ENCODE data around the gene GPAM. TPM values are rescaled to one million over a fixed set of nuclear protein-coding genes. Genes with fewer than 3 reads are reported as not detected.

The GPAM gene
- total RNA-seq, 6 experiments from 2014 or later, result 78.8 to 340 (median 90.3) TPM

- intact Hi-C loops (cut with DNase I), result no loop called here
- H3K4me1 ChIP-seq, result peaks cover 0 to 50% (median 11%) of the 10 kb centered on the region in 4 donors
- H3K27me3 ChIP-seq, result no peaks in the 10 kb centered on the region
- 29% methylated on average over 8 of the region's 8 CpGs for WGBS (ENCODE audit: insufficient coverage, low coverage, low lambda C conversion rate, missing lambda C conversion rate)
- H3K36me3 ChIP-seq, result peaks cover 0 to 14% (median 2%) of the 10 kb centered on the region in 4 donors
- no peak for TF ChIP-seq POLR2A (IDR thresholded peaks at IDR 0.05)
- peak in 1 of 4 donors; percentile 11 for ATAC-seq
- peak overlapping the region; percentile 48 to 73 (median 49) for H3K4me3 ChIP-seq
- peak overlapping the region; percentile 69 to 90 (median 69) for H3K27ac ChIP-seq
- no peaks in the 10 kb centered on the region for H3K9me3 ChIP-seq
- no peak for DNase-seq
Measured at GRCh38 chr10:112214298-112214926, 30.8 kb upstream of the GPAM start.

GRCh38 chr10:112213836-112214235, 30.3 kb upstream of the GPAM start:
- Histone ChIP-seq H3K36me3 (peaks cover 0 to 14% (median 2%) of the 10 kb centered on the region in 4 donors), H3K4me3 (peak overlapping the region; percentile 48 to 73 (median 49)), H3K9me3 (no peaks in the 10 kb centered on the region), H3K27me3 (no peaks in the 10 kb centered on the region), H3K4me1 (peaks cover 0 to 56% (median 11%) of the 10 kb centered on the region in 4 donors), H3K27ac (peak overlapping the region; percentile 54 to 90 (median 69))
- DNase-seq (no peak), ATAC-seq (no peak)
- WGBS (ENCODE audit: insufficient coverage, low coverage, low lambda C conversion rate, missing lambda C conversion rate), result 25% methylated on average over 2 of the region's 4 CpGs
- TF ChIP-seq CTCF (IDR thresholded peaks at IDR 0.05), result no peak
- TF ChIP-seq POLR2A (IDR thresholded peaks at IDR 0.05), result no peak
- intact Hi-C loops (cut with DNase I), result no loop called here

- ATAC-seq, result no peak
- Histone ChIP-seq H3K4me3 (peak overlapping the region; percentile 48 to 73 (median 49)), H3K27me3 (no peaks in the 10 kb centered on the region), H3K9me3 (no peaks in the 10 kb centered on the region), H3K36me3 (peaks cover 0 to 14% (median 2%) of the 10 kb centered on the region in 4 donors), H3K27ac (peak overlapping the region; percentile 54 to 90 (median 69)), H3K4me1 (peaks cover 0 to 58% (median 11%) of the 10 kb centered on the region in 4 donors)
- 16% methylated on average over 3 of the region's 3 CpGs for WGBS (ENCODE audit: insufficient coverage, low coverage, low lambda C conversion rate, missing lambda C conversion rate)
- no peak for DNase-seq
- TF ChIP-seq CTCF (IDR thresholded peaks at IDR 0.05) (no peak), POLR2A (IDR thresholded peaks at IDR 0.05) (no peak)
- intact Hi-C loops (cut with DNase I), result no loop called here
Measured at GRCh38 chr10:112213098-112213823, 29.7 kb upstream of the GPAM start.

- WGBS (ENCODE audit: insufficient coverage, low coverage, low lambda C conversion rate, missing lambda C conversion rate), result 100% methylated on average over 1 of the region's 4 CpGs
Measured at GRCh38 chr10:112210666-112211065, 27.1 kb upstream of the GPAM start.

More at GRCh38 chr10:112210666-112211065, 27.1 kb upstream of the GPAM start:
- peaks cover 0 to 10% (median 0%) of the 10 kb centered on the region in 4 donors for H3K36me3 ChIP-seq
- H3K4me1 ChIP-seq, result peaks cover 0 to 36% (median 4%) of the 10 kb centered on the region in 4 donors
- no peaks in the 10 kb centered on the region for H3K27me3 ChIP-seq
- no peak for TF ChIP-seq POLR2A (IDR thresholded peaks at IDR 0.05)
- no peak for TF ChIP-seq CTCF (IDR thresholded peaks at IDR 0.05)
- H3K4me3 ChIP-seq, result no peak overlapping the region
- DNase-seq (no peak), ATAC-seq (no peak)
- H3K9me3 ChIP-seq, result no peaks in the 10 kb centered on the region
- H3K27ac ChIP-seq, result peak overlapping the region in 2 of 3 donors; percentile 29 to 31
- intact Hi-C loops (cut with DNase I), result no loop called here

All from right lobe of liver (tissue), 6 donors.